SK-N-MC (cell line): ENCODE measurements around the gene APOBEC3A.

Experiments
- EZH2 ChIP-seq: fragments of 200-600 bp; sonication (generic); IDR thresholded peaks from one replicate; pipeline ENCODE4 v1.6.1; 2017; ENCODE audit warnings: antibody characterized with exemption
- POLR2AphosphoS5 ChIP-seq: IDR thresholded peaks from 2 replicates; pipeline ENCODE4 v1.6.1; 2012; ENCODE audit warnings: mild to moderate bottlenecking, low read depth, low read length, borderline replicate concordance

- no peak for TF ChIP-seq EZH2
- TF ChIP-seq POLR2AphosphoS5, result no peak
Measured at GRCh38 chr22:38981005-38981991, 23.9 kb downstream of the APOBEC3A start.
